Measurements from ENCODE around the gene CYTIP. TPM values are rescaled to one million over a fixed set of nuclear protein-coding genes. Genes with fewer than 3 reads are reported as not detected.

CYTIP gene
- 1 to 10 TPM; 1.4 to 2.6 (median 1.7) TPM for polyA plus RNA-seq (ENCODE audit: insufficient read depth in 1 of 5, insufficient read length in 5 of 5, low replicate concordance in 1 of 5)
- long read RNA-seq, donor 1, partial matches to known transcripts: 0 of 1 reads
- long read RNA-seq, donor 1, other reads (novel, unspliced or antisense): 0 of 1 reads
- long read RNA-seq, donor 2, partial matches to known transcripts: 0 of 1 reads
- long read RNA-seq, donor 2, other reads (novel, unspliced or antisense): 0 of 1 reads
- long read RNA-seq, donor 3, partial matches to known transcripts: 0 of 1 reads
- long read RNA-seq, donor 3, other reads (novel, unspliced or antisense): 0 of 1 reads
- long read RNA-seq, donor 4: 0 reads
- long read RNA-seq, donor 5: 0 reads
- long read RNA-seq, donor 6, partial matches to known transcripts: 0 of 2 reads
- long read RNA-seq, donor 6, other reads (novel, unspliced or antisense): 0 of 2 reads
- long read RNA-seq, donor 7: 0 reads
- long read RNA-seq, donor 8: 0 reads

GRCh38 chr2:157443795-157444640, at the start of gene CYTIP:
Gene CYTIP (minus strand): TSS chr2:157444089. CDS start chr2:157444020, 69 bp downstream.
- no peak for DNase-seq

GRCh38 chr2:157492189-157492773, 48.4 kb upstream of the CYTIP start:
- DNase-seq: peak; percentile 31 to 65

GRCh38 chr2:157489983-157490382, 46.1 kb upstream of the CYTIP start:
- no peak for DNase-seq

GRCh38 chr2:157488877-157489276, 45.0 kb upstream of the CYTIP start:
- DNase-seq: no peak

- no peak for DNase-seq
These were observed 43.9 kb upstream of the CYTIP start for GRCh38 chr2:157487747-157488146.

- DNase-seq: no peak
These were observed 43.4 kb upstream of the CYTIP start for GRCh38 chr2:157487271-157487610.

- no peak for DNase-seq
These were observed 42.8 kb upstream of the CYTIP start for GRCh38 chr2:157486596-157487270.

GRCh38 chr2:157480182-157480961, 36.5 kb upstream of the CYTIP start:
- no peak for DNase-seq

- DNase-seq: no peak
These were observed 35.5 kb upstream of the CYTIP start for GRCh38 chr2:157479081-157480027.

GRCh38 chr2:157477919-157478318, 34.0 kb upstream of the CYTIP start:
- no peak for DNase-seq

GRCh38 chr2:157476953-157477709, 33.2 kb upstream of the CYTIP start:
- DNase-seq: no peak

GRCh38 chr2:157475722-157476390, 32.0 kb upstream of the CYTIP start:
- no peak for DNase-seq

GRCh38 chr2:157473581-157473980, 29.7 kb upstream of the CYTIP start:
- no peak for DNase-seq

- DNase-seq: no peak
These were observed 27.2 kb upstream of the CYTIP start for GRCh38 chr2:157471078-157471477.

GRCh38 chr2:157470321-157470720, 26.4 kb upstream of the CYTIP start:
- no peak for DNase-seq

- DNase-seq: no peak
These were observed 25.8 kb upstream of the CYTIP start for GRCh38 chr2:157469726-157470125.

- no peak for DNase-seq
These were observed 25.2 kb upstream of the CYTIP start for GRCh38 chr2:157468931-157469708.

GRCh38 chr2:157466764-157467163, 22.9 kb upstream of the CYTIP start:
- DNase-seq: no peak
